Left ventricle myocardium inferior (tissue), 1 donor: Measurements from ENCODE around the gene KIF6. TPM values are rescaled to one million over a fixed set of nuclear protein-coding genes. Genes with fewer than 3 reads are reported as not detected.
"Not testable (repeated sequence)": the region's sequence is repeated elsewhere in the genome, so short reads cannot be mapped to it uniquely, and the experiment has no call there.

Experiments
- DNase-seq: peaks from one replicate; pipeline ENCODE4 v3.0.0-alpha.2; 2020
- H3K27ac ChIP-seq: fragments of 200-600 bp; replicated peaks from 2 replicates; pipeline ENCODE4 v1.8.0; 2021
- H3K27me3 ChIP-seq: fragments of 200-600 bp; 2 replicates; pipeline ENCODE4 v1.8.0; 2021; ENCODE audit warnings: low read depth
- H3K36me3 ChIP-seq: fragments of 200-600 bp; 2 replicates; pipeline ENCODE4 v1.8.0; 2021
- H3K4me1 ChIP-seq: fragments of 200-600 bp; 2 replicates; pipeline ENCODE4 v1.8.0; 2021
- H3K4me3 ChIP-seq: fragments of 200-600 bp; 2 replicates; pipeline ENCODE4 v1.8.0; 2021; ENCODE audit warnings: mild to moderate bottlenecking, moderate library complexity
- H3K9me3 ChIP-seq: fragments of 200-600 bp; replicated peaks from 2 replicates; pipeline ENCODE4 v1.8.0; 2021
- intact Hi-C: fragments of 100-400 bp; cut with micrococcal nuclease; formaldehyde crosslinking; loops from one replicate; pipeline ENCODE4 v1.11.0; 2022
- total RNA-seq: library from RNA; stranded (reverse); fragmentation: NEBNext Ultra II Directional; extraction: Animal tissue kit (Norgen Biotek cat#: 25700); gene quantifications from one replicate; pipeline ENCODE4 v1.2.1, GENCODE V29; 2021
- TF ChIP-seq, protein P1 (sequence below): fragments of 200-600 bp; IDR thresholded peaks from 2 replicates; pipeline ENCODE4 v1.8.0; 2021; ENCODE audit warnings: antibody characterized with exemption, mild to moderate bottlenecking, borderline replicate concordance
- donor health status: DM: no; HTN: yes; CAD: no; lungs with severe emphysema.

The KIF6 gene
- total RNA-seq, 1 donor from 2014 or later, result 0.69 TPM

GRCh38 chr6:39508515-39508914, 216.7 kb downstream of the KIF6 start:
- Histone ChIP-seq H3K9me3 (peaks cover 29% of the 10 kb centered on the region), H3K27me3 (peaks cover 4% of the 10 kb centered on the region), H3K4me3 (no peak overlapping the region), H3K27ac (no peak overlapping the region), H3K36me3 (no peaks in the 10 kb centered on the region), H3K4me1 (no peaks in the 10 kb centered on the region)
- TF ChIP-seq, protein P1, sequence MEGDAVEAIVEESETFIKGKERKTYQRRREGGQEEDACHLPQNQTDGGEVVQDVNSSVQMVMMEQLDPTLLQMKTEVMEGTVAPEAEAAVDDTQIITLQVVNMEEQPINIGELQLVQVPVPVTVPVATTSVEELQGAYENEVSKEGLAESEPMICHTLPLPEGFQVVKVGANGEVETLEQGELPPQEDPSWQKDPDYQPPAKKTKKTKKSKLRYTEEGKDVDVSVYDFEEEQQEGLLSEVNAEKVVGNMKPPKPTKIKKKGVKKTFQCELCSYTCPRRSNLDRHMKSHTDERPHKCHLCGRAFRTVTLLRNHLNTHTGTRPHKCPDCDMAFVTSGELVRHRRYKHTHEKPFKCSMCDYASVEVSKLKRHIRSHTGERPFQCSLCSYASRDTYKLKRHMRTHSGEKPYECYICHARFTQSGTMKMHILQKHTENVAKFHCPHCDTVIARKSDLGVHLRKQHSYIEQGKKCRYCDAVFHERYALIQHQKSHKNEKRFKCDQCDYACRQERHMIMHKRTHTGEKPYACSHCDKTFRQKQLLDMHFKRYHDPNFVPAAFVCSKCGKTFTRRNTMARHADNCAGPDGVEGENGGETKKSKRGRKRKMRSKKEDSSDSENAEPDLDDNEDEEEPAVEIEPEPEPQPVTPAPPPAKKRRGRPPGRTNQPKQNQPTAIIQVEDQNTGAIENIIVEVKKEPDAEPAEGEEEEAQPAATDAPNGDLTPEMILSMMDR, result no peak
- intact Hi-C loops, result no loop called here
- no peak for DNase-seq

GRCh38 chr6:39507331-39507998, 217.7 kb downstream of the KIF6 start:
- Histone ChIP-seq H3K9me3 (peaks cover 40% of the 10 kb centered on the region), H3K27ac (no peak overlapping the region), H3K4me3 (no peak overlapping the region), H3K4me1 (no peaks in the 10 kb centered on the region), H3K36me3 (no peaks in the 10 kb centered on the region), H3K27me3 (peaks cover 4% of the 10 kb centered on the region)
- TF ChIP-seq, protein P1, result no peak
- DNase-seq, result no peak
- intact Hi-C loops, result no loop called here

- DNase-seq, H3K36me3 ChIP-seq, H3K4me1 ChIP-seq, H3K27me3 ChIP-seq, H3K27ac ChIP-seq, intact Hi-C loops, H3K4me3 ChIP-seq: not testable (repeated sequence)
- H3K9me3 ChIP-seq, result peaks cover 57% of the 10 kb centered on the region
Observed at GRCh38 chr6:39502362-39502955, 222.7 kb downstream of the KIF6 start.

GRCh38 chr6:39499053-39499452, 226.2 kb downstream of the KIF6 start:
- no peak for DNase-seq
- Histone ChIP-seq H3K27me3 (peaks cover 5% of the 10 kb centered on the region), H3K36me3 (no peaks in the 10 kb centered on the region), H3K4me1 (peaks cover 6% of the 10 kb centered on the region), H3K27ac (no peak overlapping the region), H3K9me3 (peaks cover 34% of the 10 kb centered on the region), H3K4me3 (no peak overlapping the region)
- TF ChIP-seq, protein P1, result no peak
- intact Hi-C loops, result no loop called here

DNA sequence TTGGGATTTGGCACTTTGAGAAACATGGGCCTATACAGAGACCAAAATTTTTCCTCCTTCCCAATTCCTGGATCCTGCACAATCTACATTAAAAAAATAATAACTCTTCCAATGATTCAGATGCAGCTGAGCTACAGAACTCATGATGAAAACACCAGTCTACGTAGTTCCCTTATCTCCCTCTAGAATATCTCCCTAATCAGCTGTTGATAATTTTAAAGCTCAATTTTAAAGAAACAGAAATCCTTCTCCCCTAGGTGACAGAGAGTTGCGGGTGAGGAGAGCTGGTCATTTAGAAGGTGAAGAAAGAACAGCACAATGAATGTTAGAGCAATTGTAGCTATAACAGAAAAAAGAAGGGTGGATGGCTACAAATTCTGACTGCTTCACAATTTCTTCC, 227.1 kb downstream of the KIF6 start:
- TF ChIP-seq, protein P1, result no peak
- DNase-seq, result no peak
- Histone ChIP-seq H3K4me3 (no peak overlapping the region), H3K27ac (peak overlapping the region; percentile 64), H3K36me3 (no peaks in the 10 kb centered on the region), H3K27me3 (peaks cover 5% of the 10 kb centered on the region), H3K4me1 (peaks cover 11% of the 10 kb centered on the region), H3K9me3 (peaks cover 24% of the 10 kb centered on the region)
- intact Hi-C loops, result no loop called here

DNA sequence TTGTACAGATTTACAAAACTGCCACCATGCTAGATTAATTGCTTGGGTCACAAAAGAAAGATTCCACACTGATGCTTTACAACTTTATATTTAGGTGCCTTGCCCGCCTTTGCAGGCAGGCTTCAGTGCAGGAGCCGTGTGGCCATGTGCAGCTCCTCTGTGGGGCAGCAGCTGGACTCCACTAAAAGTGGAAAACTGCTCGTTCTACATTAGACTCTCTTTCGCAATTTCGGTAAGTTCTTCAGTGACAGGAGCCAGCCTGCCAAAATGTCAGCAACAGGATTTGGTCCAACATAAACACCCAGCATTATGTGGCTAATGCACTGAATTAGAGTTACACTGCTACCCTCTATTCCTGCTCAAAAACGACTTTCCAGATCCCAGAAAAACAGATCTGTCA, 228.3 kb downstream of the KIF6 start:
- peaks cover 5% of the 10 kb centered on the region for H3K27me3 ChIP-seq
- peaks cover 12% of the 10 kb centered on the region for H3K9me3 ChIP-seq
- no peak overlapping the region for H3K4me3 ChIP-seq
- no peaks in the 10 kb centered on the region for H3K36me3 ChIP-seq
- TF ChIP-seq, protein P1, result no peak
- DNase-seq, result peak; percentile 55
- intact Hi-C loops, result no loop called here
- peaks cover 12% of the 10 kb centered on the region for H3K4me1 ChIP-seq
- peak overlapping the region; percentile 64 for H3K27ac ChIP-seq
